Mesenteric fat pad (tissue), 1 donor: Measurements from ENCODE around the gene ITGA5. TPM values are rescaled to one million over a fixed set of nuclear protein-coding genes. Genes with fewer than 3 reads are reported as not detected.
"Not testable (repeated sequence)": the region's sequence is repeated elsewhere in the genome, so short reads cannot be mapped to it uniquely, and the experiment has no call there.

Experiments used
- DNase-seq: peaks from one replicate; pipeline ENCODE4 v3.0.0-alpha.2; 2020; ENCODE audit warnings: low spot score
- total RNA-seq: library from RNA; stranded (reverse); fragmentation: NEBNext Ultra II Directional; extraction: Animal tissue kit (Norgen Biotek cat#: 25700); gene quantifications from one replicate; pipeline ENCODE4 v1.2.1, GENCODE V29; 2021
- donor health status: DM: yes; HTN: yes; CAD: no.

ITGA5 gene
- total RNA-seq, 1 donor from 2014 or later, result 125 TPM

DNA sequence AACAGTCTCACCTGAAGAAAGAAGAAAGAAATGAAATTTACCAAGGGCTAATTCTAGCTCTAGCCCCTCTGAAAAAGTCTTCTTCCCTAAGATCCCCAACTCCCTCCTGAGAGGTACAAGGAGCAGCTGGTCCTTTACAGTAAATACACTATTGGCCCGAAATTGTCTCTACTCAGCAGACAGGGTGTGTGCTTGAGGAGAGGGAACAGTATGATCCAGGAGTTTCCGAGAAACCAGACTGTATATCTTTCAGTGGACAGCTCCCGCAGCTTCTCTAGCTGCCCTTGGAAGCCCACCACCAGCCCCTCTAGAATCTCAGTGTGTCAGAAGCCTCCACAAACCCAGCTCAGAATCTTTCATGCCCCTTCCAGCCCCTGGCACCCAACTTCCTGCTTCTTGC is 62.8 kb downstream of the ITGA5 start:
- no peak for DNase-seq

DNA sequence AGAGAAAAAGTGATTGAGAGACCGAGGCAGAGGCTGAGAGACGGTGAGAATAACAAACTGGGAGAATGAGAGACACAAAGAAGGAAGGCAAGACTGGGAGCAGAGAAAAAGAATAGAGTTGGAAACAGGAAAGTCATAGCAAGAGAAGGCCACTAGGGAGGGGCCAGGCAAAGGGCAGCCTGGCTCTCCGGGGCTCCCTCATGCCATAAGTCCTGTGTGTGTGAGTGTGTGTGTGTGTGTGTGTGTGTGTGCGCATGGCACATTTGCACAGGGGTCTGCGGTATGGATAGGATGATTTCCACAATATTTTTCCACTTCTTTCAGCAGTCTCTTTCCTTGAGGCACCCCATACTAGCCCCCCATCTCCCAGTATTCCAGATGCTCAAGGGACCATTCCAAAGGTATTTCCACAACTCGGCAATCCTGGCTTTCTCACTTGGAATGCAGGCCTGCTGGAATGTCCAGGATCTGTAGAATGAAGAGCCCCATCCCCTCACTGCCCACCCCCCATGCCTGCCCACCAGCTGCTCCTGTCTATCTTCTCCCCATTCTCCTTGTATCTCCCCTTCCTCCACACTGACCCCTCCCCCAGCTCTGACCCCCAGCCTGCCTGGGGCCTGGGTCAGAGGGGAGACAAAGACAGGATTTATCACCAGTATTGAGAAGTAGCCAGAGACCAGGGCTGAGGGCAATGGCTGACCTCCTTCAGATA is 63.8 kb downstream of the ITGA5 start:
- no peak for DNase-seq

DNA sequence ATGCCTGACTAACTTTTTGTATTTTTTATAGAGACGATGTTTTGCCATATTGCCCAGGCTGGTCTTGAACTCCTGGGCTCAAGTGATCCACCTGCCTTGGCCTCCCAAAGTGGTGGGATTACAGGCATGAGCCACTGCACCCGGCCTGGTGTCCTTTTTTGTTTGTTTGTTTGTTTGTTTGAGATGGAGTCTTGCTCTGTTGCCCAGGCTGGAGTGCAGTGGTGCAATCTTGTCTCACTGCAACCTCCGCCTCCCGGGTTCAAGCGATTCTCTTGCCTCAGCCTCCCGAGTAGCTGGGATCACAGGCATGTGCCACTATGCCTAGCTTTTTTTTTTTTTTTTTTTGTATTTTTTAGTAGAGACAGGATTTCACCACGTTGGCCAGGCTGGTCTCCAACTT is 64.8 kb downstream of the ITGA5 start:
- DNase-seq, result not testable (repeated sequence)

DNA sequence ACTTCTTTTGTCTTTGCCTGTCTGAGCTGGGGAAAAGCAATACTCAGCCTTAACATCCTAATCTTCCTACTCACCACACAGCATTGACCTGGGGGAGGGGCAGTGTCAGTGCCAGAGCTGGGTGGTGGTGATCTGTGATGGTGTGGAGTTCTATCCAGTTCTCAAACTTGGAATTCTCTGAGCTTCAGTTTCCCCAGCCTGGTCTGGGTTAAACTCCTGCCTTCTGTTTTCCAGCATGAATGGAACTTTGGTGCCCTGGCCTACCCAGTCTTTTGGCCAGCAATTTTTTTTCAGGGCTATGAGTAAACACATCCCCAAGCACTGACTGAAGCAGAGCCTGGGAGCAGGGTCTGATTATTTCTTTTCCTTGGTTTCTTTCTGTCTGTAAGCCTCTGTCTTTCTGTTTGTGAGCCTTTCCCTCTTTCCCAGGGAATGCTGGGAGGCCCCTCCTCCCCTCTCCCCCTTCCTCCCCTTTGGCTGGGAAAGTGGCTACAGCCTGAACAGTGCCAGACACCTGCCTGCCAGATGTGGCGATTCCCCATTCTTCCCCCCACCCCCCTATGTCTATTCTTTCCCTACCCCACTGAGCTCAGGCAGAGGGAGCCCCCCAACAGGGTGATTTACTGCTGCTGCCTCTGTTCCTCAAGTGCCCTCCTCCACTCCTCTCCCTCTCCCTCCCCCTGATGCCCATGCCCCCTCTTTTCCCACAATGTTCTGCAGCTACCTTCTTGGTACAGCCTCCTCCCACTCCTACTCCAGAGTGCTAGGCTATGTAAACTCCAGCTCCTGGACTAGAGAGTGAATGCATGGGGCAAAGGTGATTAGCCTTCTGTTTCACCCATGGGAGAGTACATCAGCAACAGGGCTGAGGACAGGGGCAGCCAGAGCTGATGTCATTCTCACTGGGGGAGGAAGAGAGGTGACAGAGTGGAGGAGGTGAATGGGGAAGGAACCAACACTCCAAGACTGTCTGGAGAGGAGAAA is 65.9 kb downstream of the ITGA5 start:
- no peak for DNase-seq

DNA sequence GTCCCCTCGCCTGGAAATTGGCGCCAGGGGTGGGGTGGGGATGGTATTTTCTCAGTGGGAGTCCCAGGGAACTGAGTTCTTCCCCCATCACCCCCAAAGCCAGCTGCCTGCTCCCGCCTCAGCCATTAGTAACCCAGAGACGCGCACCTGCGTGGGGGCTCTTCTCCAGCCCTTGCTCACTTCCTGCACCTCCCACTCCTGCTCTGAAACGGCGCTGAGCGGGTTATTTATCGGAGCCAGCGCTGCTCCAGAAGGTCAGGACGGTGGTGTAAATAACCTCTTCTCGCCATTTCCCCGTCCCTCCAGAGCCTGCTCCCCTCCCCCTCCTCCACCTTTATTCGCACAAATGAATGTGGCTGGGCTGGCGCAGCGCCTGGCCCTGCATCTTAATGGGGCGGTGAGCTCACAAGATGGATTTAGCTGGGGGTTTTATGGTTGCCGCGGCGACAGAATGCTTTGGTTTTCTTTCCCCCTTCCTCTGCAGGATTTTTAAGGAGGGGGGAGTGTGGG is 67.0 kb downstream of the ITGA5 start:
- no peak for DNase-seq

DNA sequence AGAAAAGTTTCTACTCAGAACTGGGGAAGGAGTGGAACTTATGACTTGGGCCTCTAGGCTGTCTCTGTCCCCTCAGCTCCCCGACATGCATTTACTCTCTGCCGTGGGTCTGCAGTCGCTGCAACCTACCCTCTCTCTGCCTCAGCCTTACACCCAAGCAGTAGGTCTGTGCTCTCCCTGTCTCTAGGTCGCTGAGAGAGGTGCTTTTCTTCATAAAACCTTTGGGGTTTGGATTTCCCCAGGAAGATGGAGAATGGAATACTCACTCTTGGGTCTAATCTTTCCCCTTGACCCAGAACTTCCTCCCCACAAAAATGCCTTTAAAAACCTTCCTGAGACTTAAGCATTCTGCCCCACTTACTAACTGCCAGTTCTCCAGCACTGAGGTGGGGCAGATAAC is 67.7 kb downstream of the ITGA5 start:
- no peak for DNase-seq

DNA sequence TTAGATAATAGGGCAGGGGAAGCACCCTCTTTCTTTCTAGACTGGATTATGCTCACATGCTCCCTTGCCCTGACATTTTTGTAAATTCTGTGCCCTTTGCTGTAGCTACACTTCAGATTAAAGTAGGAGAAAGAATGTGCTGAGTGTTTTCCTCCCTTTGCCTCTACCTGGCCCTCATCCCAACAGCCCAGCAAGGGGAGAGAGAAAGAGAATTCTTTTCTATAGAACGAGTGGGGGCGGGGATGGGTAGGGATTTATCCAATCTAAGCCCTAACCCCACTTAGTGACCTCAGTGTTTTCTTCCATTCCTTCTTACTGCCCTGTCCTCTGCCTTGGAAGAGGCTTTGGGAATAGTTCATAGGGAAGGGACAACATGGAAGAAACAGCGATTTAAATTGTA is 68.3 kb downstream of the ITGA5 start:
- DNase-seq, result no peak

DNA sequence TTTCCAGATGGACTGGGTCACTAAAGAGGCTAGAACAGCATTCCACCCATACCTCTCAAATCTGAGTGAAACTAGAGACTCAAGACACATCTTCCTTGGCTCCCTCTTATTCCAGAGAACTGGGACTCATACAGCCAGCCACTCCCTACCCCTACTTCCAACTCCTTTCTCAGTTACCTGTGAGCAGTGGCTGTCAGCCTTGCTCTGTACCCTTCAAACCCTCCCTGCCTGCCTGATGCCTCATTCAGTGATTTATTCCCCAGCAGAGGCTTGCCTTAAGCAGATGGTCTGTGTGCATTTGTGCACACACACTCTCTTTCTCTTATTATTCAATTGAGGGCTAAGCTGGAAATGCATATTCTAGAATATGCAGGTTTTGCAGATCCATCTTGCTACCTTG is 69.4 kb downstream of the ITGA5 start:
- DNase-seq, result no peak

DNA sequence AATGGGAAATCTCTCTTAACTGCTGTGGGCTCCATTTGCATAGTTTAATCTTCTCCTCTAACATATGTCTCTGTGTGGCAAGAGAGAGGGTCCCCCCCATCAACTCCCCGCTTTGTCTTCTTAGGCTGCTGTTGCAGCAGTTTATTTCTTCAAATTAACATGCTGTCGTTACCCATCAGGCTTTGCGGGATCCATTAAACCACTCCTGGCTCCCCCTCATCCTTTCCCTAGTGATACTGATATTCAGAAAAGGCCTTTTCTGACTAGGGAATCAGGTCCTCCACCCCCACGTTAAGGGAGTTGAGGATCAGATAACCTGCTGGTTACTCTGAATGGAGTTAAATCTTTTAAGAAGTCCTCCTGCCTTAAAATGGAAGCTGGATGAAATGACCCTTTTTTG is 70.0 kb downstream of the ITGA5 start:
- no peak for DNase-seq

Other genes with a start within 250 kb of the ITGA5 start
- gene SMUG1, start 230.3 kb downstream of the ITGA5 start, total RNA-seq, result 23.4 TPM
- 35.2 TPM for gene CBX5, start 139.1 kb downstream of the ITGA5 start, total RNA-seq
- gene HNRNPA1, start 138.5 kb downstream of the ITGA5 start, total RNA-seq, result 655 TPM
- 4.9 TPM for gene NFE2, start 118.3 kb downstream of the ITGA5 start, total RNA-seq
- gene COPZ1, start 94.1 kb downstream of the ITGA5 start, total RNA-seq, result 93.8 TPM
- gene GPR84, start 54.8 kb downstream of the ITGA5 start, total RNA-seq, result 2.3 TPM
- 31.9 TPM for gene ZNF385A, start 34.5 kb downstream of the ITGA5 start, total RNA-seq
- 0.42 TPM for gene GTSF1, start 54.3 kb upstream of the ITGA5 start, total RNA-seq
- 60.5 TPM for gene NCKAP1L, start 78.5 kb upstream of the ITGA5 start, total RNA-seq
- 56.2 TPM for gene PDE1B, start 130.3 kb upstream of the ITGA5 start, total RNA-seq
- gene PPP1R1A, start 169.4 kb upstream of the ITGA5 start, total RNA-seq, result 184 TPM
- not detected for gene LACRT, start 215.6 kb upstream of the ITGA5 start, total RNA-seq
- gene DCD, start 229.1 kb upstream of the ITGA5 start, total RNA-seq, result not detected